Measurements from ENCODE around the gene MAN1A1.

GRCh38 chr6:119390247-119390793 is 40.8 kb upstream of the MAN1A1 start:
- TF ChIP-seq REST (IDR thresholded peaks at IDR 0.05; ENCODE audit: unreplicated experiment), result no peak
- TF ChIP-seq CTCF (conservative IDR thresholded peaks at IDR 0.05; ENCODE audit: low read depth in 2 of 2), result no peak
- no peak for TF ChIP-seq EZH2 (IDR thresholded peaks at IDR 0.05; ENCODE audit: low read depth, unreplicated experiment)
- no peak for TF ChIP-seq EZH2phosphoT487 (IDR thresholded peaks at IDR 0.05; ENCODE audit: unreplicated experiment)
- TF ChIP-seq POLR2AphosphoS5 (IDR thresholded peaks at IDR 0.05; ENCODE audit: low read depth), result no peak
- TF ChIP-seq JUNB (IDR thresholded peaks at IDR 0.05; ENCODE audit: unreplicated experiment), result no peak
- TF ChIP-seq CREB1 (CRISPR knock-in tag; IDR thresholded peaks at IDR 0.05; ENCODE audit: low read depth), result no peak
- no peak for TF ChIP-seq ETS1 (IDR thresholded peaks at IDR 0.05)
- TF ChIP-seq STAT1 (IDR thresholded peaks at IDR 0.05; ENCODE audit: unreplicated experiment), result no peak
- no peak for TF ChIP-seq ZNF114 (CRISPR knock-in tag; IDR thresholded peaks at IDR 0.05)
- TF ChIP-seq NANOG (IDR thresholded peaks at IDR 0.05; ENCODE audit: borderline replicate concordance), result no peak
- no peak for TF ChIP-seq ZNF462 (CRISPR knock-in tag; IDR thresholded peaks at IDR 0.05)
